ENCODE measurements around the gene NXN.
A peak's percentile ranks its signal among the peaks of the same experiment; 100 is the strongest.
"Not testable (repeated sequence)": the region's sequence is repeated elsewhere in the genome, so short reads cannot be mapped to it uniquely, and the experiment has no call there.

Gene NXN

DNA sequence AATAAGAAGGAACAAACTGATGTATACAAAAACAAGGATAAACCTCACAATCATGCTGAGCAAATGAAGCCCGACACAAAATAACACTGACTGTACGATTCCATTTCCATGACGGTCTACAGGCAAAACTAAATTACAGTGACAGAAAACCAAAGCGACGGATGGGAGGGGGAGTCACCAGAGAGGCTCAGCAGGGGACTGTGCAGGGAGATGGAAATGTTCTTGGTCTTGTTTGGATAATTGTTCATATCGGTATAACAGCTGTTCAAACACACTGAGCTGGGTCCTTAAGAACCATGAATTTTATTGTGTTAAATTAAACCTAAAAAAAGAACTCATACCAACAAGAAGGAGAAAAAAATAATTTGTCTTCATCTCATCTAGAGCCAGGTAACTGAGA is 97.8 kb downstream of the NXN start:
- DNase-seq, result peak; percentile 5

DNA sequence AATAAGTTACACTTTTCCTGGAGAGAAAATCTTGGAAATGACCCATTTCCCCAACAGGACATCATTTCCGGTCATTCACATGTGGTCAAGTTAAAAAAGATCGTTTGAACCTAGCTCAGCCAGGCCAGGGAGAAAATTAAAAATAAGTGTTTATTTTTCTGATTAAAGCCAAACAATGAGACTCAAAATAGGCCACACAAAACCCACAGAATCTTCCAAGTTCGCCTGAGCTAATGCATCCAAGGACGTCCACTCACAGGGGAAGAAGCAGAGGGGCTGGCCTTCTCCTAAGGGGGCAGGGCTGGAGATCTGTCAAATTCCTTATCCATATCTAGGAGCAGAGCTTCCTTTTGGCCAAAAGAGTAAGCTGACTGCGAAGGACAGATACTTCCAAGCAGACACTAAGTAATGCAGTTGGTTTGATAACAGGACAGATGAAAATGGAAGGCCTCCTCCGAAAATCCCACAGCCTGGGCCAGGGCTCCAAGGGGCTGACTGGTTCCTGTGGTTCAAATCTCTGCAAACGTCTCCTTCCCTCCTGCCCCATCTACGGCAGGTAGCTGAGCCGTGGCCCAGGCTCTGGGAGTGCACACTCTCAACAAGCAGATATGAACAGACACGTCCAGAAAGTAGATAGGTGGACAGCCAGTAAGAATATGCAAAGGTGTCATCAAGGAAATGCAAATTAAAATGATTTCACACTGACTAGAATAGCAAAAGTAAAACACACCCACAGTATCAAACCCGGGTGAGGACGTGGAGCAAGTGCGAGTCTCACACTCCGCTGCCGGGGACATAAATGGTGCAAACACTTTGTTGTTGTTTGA is 98.9 kb downstream of the NXN start:
- no peak for DNase-seq

DNA sequence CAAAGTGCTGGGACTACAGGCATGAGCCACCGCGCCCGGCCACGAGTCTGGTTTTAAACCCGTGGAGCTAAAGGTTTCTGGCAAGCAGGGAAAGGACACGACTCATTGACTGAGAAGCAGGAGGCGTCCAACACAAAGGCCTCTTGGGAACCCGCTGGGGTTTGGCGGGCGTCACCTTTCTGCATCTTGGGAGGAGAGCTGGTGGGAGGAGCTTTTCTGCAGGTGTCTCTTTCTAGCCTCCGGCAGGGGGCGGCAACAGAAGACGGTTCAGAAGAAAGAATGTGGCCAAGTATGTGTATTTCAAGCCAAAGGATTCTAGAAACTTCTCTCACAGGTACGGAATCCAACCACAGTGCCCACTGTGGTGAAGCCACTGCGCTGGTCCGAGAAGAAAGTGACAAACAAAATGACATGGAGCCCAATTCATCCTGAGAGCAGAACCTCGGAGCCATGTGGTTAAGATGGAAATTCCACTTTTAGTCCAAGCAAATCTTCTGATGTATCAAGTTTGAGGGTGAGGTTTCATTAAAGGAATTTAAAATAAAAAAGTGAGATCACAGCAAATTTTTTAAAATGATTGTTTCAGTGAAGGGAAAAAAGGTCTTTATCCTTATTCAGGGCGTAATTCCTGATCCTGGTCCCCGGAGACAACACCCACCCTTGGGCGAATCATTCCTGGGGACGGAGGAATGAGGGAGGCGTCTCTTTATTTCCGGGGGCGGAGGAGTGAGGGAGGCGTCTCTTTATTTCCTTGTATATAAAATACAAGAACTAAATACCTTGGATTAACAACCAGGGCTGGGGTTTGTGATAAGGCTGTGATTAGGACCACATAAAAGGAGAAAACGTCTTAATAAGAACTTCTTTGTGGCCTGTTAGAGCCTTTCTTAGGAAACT is 99.8 kb downstream of the NXN start:
- DNase-seq, result peak; percentile 50

DNA sequence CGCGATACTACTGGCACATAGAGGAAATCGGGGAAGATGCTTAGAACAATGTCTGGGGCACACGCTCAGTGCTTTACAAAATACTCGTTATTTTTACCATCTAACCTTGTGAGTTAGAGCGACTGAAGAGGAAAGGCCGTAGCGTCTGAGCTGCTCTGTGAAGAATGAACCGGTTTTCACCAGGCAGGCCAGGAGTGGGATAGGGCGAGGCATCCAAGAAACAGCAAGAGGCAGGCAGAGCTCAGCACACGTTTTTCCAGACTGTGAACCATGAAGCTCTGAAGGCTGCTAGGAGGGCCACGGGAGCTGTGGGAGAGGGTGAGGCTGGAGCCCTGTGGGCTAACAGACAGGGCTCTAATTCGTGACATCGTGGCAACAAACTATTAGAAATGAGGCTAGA is 101.9 kb downstream of the NXN start:
- DNase-seq, result no peak

DNA sequence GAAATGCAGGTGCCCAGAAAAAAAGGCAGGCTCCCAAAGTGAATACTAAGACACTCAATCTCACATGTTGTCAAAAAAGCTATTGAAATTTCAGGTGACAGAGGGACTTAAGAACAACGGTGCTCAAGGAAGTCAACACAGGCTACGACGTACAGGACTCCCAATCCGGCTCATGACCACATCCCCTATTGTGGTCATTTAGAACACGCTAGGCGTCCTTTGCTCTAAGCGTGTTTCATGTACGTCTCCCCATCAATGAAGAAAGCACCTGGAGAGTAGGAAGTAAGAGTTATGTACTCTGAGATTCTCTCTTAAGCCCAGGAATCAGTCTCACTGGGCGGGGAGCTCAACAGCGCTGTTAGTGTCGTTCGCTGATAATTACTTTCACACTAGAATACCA is 103.3 kb downstream of the NXN start:
- no peak for DNase-seq

DNA sequence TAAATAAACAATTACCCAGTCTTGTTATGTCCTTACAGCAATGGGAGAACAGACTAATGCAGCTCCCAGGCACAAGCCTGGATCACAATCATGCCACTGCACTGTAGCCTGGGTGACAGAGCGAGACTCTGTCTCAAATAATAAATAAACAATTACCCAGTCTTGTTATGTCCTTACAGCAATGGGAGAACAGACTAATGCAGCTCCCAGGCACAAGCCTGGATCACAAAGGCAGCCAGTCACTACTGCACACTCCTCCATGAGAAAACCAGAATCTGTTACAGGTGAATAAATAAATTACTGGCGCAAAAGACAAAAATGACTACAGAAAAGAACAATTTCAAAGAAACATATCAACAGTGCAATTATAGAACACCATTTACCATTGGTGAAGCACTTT is 105.0 kb downstream of the NXN start:
- DNase-seq, result not testable (repeated sequence)

DNA sequence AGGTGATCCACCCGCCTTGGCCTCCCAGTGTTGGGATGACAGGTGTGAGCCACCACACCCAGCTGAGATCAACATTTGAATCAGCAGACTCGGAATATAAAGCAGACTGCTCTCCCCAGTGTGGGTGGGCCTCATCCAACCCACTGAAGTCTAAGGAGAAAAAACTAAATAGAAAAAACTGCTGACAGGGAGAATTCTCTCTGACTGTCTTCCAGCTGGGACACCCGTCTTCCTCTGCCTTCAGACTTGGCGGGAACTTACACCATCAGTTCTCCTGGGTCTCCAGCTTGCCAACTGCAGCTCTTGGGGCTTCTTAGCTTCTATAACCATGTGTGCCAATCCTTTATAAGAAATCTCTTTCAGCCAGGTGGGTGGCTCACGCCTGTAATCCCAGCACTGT is 106.7 kb downstream of the NXN start:
- DNase-seq, result no peak

DNA sequence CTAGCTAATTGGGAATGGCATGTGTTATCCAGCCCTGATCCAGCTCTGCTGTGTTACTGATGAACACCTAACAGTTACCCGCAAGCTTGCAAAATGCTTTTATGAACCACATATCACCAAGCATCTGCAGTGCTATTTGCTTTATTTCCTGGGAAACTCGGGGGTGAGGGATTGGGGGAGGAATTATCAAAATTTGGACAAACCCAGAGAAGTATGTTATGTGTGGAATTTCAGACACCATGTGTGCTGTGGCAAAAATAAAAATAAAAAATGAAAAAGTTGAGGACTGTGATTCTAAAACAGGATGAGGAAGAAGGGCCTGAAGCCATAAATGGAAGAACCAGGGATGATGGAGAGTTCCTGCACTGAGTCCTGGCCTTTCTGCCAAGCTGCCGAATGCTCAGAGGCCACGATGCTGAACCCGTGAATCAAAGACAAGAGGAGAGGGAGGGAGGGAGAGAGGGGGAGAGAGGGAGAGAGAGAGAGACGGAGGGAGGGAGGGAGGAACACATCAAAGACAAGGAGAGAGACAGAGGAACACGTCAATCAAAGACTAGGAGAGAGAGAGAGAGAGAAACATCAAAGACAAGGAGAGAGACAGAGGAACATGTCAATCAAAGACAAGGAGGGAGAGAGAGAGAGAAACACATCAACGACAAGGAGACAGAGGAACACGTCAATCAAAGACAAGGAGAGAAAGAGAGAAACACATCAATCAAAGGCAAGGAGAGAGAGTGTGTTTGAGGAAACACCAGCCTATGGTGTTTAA is 107.6 kb downstream of the NXN start:
- no peak for DNase-seq

DNA sequence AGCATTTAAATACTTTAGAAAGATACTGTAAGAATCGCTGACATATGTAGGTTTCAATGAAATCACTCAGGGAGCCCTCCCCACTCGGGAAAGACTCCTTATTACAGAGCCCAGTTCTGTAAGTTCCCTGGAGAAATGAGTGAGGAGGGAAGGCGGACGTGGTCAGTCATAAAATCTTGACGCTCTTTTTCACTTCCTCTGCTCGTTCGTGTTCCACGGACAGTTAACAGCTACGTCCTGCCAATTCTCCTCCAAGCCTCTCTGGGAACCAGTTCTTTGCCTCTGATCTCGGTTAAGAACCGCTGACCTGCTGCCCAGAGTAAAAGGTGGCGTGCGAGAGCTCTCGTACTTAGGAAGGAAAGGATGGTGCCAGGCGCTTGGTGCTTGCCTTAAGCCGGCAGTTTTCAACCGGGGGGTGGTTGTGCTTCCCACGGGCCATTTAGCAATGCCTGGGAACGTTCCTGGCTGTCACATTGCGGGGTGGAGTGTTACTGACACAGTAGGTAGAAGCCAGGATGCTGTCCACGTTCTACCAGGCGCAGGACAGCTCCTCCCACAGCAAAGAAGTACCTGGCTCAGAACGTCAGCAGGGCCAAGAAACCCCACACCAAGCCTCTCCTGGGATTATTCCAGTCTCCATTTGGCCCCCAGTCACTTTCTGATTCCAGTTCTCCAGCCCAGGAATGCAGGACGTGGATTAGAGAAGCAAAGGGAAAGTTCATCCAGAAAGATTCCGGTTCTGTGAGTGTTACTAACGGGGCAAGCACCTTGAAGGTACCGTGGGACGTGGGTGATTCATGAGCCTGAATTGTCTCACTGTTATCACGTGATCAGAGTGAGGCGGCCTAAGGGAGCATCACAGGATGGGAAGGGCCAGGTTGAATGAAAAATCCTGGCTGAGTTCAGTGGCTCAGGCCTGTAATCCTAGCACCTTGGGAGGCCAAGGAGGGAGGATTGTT is 109.7 kb downstream of the NXN start:
- DNase-seq, result no peak

DNA sequence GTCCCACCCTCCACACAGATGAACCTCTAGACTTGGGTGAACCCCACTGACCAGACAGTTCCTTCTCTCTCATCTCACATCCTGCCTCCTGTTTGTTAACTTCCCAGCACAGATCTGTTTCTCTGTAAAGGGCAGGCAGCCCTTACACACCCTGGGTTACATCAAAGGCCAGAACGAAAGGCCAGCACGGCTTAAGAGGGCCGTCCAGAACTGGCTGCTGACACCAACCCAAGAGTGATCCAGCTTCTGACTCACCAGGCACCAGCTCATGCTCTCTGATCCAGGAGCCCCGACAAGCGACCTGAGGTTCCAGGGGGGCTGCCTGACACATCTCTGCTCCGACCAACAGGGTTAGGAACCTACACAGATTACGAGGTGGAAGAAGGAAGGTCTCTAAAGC is 110.5 kb downstream of the NXN start:
- no peak for DNase-seq

DNA sequence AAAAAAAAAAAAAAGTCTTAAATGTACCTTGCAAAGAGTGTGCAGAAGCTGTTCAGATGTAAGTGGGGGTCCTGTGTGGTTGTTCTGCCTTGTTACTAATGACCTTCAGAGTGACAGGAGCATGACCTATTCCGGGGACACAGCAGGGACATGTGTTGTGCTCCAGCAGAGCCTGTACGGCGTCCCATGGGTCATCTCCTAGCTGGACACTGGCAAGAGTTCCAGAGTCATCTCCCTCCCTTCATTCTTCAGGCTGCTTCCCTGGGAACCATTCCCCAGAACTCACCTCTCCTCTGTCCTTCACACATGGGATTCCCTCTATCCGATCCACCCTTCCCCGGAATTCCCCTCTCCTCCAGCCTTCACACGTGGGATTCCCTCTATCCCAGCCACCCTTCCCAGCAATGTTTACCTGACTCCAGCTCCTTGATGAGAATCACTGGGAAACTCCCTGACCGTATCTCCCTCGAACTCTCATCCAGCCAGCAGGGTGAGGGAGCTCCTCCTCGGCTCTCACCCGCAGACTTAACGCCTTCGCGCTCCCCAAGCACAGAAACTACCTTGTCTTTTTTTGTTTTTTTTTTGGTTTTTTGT is 111.6 kb downstream of the NXN start:
- DNase-seq, result no peak

DNA sequence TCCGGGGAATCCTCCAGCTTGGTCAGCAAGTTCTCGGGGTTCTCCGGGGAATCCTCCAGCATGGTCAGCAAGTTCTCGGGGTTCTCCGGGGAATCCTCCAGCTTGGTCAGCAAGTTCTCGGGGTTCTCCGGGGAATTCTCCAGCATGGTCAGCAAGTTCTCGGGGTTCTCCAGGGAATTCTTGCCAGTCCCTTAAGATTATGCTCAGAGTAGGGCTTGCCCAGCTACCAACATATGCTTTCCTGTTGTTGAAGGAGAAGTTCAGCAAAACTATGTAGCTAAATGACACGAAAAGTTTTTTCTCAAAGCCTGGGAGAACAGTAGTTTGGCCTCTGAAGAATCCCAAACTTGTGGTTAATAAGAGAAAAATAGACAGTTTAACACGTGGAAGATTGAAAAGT is 112.3 kb downstream of the NXN start:
- not testable (repeated sequence) for DNase-seq

DNA sequence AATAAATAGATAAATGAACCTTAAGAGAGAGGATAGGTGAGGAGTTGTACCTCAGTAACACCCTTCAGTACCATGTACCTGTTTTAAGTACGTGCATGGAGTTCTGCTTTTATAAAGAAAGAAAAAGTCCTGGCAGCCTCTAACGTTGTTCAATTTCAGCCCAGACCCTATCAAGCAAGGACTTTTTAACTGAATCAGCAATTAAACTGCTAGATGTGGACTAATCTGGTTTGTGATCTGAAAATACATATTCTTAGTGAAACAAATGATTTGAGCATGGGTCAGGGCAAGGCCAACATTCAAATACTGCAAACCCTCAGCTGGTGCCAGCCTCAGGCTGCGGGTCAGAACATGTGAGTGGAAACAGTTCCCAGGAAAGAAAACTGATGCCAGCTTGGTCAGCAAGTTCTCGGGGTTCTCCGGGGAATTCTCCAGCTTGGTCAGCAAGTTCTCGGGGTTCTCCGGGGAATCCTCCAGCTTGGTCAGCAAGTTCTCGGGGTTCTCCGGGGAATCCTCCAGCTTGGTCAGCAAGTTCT is 112.9 kb downstream of the NXN start:
- no peak for DNase-seq

DNA sequence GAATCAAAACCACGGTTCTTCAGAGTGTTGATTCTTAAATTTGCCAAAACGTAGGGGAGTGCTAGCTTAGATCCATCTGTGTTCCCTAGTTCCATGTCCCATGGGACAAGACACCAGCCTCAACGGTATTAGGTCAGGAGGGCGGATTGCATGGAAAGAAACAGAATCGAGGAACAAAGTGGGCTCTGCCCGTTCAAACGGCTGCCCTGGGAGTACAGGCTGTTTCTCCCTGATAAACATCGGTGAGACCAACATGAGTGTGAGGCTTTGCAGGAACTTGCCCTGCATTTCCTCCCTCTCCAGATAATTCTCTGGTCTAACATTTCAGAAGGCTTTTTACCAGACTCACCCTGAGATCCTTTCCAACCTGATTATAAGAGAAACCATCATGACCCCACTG is 115.3 kb downstream of the NXN start:
- no peak for DNase-seq

DNA sequence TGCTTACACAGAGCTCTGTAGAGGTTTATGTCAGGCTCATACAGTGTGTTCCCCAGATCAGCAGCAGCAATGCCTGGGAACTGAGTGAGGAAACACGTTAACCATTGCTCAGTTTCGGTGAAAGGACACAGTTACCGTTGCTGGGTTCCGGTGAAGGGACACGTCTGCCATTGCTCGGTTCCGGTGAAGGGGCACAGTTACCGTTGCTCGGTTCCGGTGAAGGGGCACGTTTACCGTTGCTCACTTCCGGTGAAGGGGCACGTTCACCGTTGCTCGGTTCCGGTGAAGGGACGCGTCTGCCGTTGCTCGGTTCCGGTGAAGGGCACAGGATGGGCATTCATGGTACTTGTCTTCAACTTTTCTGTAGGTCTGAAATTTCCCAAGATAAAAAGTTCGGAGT is 115.7 kb downstream of the NXN start:
- no peak for DNase-seq

DNA sequence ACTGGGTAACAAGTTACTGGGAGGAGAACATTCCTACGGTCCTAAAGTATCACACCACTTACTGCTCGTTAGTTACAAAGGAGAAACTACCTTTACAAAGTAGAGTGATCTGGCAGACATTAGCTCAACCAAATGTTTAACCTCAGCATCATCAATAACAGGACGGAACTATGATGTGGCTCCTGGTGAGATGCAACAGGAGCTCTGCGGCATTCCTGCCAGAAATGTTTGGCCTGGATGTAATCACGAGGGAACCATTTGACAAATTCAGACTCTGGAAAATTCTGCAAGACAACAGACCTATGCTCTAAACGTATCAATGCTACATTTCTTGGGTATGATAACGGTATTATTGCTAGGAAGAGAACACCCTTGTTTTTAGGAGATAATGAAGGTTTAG is 117.0 kb downstream of the NXN start:
- no peak for DNase-seq

DNA sequence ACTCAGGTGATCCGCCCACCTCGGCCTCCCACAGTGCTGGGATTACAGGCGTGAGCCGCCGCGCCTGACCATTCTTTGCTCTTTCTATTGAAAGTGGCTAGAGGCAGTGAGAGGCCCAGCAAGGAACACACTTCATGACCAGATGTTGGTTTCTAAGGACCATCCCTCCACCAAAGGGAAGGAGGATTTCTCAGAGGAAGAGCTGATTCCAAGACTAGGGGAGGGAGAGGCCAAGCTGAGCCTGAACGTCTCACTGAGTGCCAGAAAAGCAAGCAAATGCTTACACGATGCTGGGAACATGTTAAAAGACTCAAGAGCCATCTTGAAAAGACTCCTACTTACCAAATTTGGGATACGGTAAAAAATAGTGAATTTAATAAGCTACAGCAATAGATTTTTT is 118.2 kb downstream of the NXN start:
- no peak for DNase-seq

DNA sequence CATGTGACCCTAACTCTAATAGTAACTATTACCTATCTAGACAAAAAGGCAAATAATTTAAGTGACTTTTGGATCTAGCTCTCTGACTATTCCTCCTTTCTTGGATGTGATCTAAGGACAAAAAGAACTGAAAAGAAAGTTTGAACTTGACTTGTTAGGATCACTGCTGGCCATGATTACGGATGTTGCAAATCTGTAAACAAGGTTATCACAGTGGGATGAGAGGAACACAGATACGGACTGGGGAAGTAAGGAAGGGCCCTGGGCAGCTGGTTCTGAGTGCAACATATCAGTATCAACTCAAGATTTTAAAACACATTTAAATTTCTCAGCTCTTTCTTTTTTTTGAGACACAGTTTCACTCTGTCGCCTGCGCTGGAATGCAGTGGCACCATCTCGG is 118.8 kb downstream of the NXN start:
- DNase-seq, result no peak

DNA sequence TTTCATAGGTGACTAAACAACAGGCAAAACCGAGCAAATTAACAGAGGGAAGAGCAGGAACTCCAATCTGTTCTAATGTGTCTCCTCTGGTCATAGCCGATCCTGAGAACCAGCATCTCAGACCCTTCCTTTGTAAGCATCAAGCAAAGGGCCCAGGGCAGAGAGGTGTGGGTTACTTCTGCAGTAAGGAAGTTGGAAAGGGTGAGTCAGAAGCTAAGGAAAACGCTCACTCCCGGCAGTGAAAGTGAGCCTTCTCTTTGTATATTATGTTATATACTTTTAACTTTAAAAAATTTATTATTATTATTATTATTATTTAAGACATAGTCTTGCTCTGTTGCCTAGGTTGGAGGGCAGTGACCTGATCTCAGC is 119.8 kb downstream of the NXN start:
- no peak for DNase-seq

DNA sequence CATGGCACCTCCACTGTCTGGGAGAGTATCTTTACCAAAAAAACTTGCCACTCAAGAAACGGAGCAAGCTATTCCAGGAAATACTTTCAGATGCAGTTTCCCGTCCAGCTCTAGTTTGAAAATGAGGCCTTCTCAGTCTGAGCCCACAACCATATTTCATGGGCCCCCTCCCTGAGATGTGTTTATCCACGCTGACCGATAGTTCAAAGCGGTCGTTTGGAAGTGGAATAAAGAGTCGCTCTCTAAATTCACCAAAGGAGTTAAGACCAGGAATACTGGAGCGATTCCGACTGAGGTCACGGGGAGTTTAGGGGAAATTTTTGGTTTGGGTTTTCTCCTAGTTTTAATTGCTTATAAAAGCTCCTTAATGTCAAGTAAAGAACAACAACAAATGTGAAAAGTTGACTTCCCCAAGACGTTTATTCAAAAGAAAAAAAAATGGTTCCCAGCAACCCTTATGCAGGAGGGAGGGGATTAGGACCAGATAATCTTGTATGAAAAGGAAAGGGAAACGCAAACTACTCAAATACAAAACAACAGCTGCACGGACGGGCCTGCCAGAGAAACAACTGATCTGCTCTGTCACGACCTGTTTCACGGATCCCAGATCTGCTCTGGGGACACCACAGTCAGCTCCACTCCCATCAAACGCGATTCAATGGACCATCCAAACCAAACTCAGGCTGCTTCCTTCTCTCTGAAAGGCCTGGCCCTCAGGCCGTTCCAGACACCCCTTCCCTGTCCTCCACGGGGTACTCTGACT is 120.3 kb downstream of the NXN start:
- no peak for DNase-seq

DNA sequence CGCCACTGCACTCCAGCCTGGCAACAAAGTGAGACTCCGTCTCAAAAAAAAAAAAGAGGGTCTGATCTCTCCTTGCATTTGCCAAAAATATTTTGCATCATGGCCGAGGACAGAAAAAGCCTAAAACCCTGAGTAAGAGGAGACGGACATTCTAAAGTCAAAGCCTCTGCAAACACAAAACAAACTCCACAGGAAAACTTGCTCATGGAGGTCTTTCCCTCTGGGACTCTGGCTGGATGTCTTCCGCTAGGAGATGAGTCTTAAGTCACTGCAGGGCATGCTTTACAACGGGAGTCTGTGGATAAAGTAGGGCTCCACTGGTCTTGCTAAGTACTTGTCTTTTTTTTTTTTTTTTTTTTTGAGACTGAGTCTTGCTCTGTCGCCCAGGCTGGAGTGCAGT is 123.4 kb downstream of the NXN start:
- no peak for DNase-seq
